ENCODE data around the gene HNF4A. TPM values are rescaled to one million over a fixed set of nuclear protein-coding genes. Genes with fewer than 3 reads are reported as not detected.

Gene HNF4A
- total and polyA plus RNA-seq, 2 donors (not counting 3 experiments of a cell fraction or from before 2014, with no cell fraction given) = not detected

- Histone ChIP-seq H3K9ac (replicated peaks; ENCODE audit: extremely low read depth, insufficient read depth, low read length) (no peak overlapping the region), H4K20me1 (replicated peaks; ENCODE audit: control insufficient read depth, extremely low read depth, insufficient read depth, low read length) (no peaks in the 10 kb centered on the region), H3K27me3 (ENCODE audit: control insufficient read depth in 2 of 2, insufficient read depth in 2 of 2, low read length in 2 of 2) (peaks cover 1 to 2% of the 10 kb centered on the region in 2 experiments), H3K4me3 (replicated peaks in 1 of 3; ENCODE audit: insufficient read depth in 1 of 3, low read depth in 1 of 3, low read length in 3 of 3) (no peak overlapping the region), H3K9me3 (replicated peaks; ENCODE audit: control insufficient read depth, insufficient read depth, low read length) (no peaks in the 10 kb centered on the region), H3K79me2 (ENCODE audit: control insufficient read depth, insufficient read depth, low read length) (no peaks in the 10 kb centered on the region), H3K27ac (ENCODE audit: insufficient read depth, low read depth, low read length) (no peak overlapping the region), H3K4me2 (ENCODE audit: insufficient read depth, low read length) (no peak overlapping the region), H3K9me1 (replicated peaks; ENCODE audit: control insufficient read depth, extremely low read depth, insufficient read depth, low read length) (no peaks in the 10 kb centered on the region), H3K4me1 (ENCODE audit: control insufficient read depth, extremely low read depth, insufficient read depth, low read length) (no peaks in the 10 kb centered on the region), H3K36me3 (ENCODE audit: control insufficient read depth in 2 of 2, extremely low read depth in 1 of 2, insufficient read depth in 2 of 2, low read length in 2 of 2) (no peaks in the 10 kb centered on the region), H2AFZ (ENCODE audit: low read depth, low read length) (no peak overlapping the region)
- DNase-seq (ENCODE audit: low read depth, low spot score) (no peak), FAIRE-seq (no peak)
- no TSS peak for BruUV-seq (replicated peaks)
- CTCF ChIA-PET = interaction anchor here (0.5 to 1.8 kb wide), 3 partner anchors 9 to 178 kb away, joined by 3 to 4 read pairs (median 4); no protein-coding TSS in a partner anchor
- no peak for TF ChIP-seq CTCF (IDR thresholded peaks at IDR 0.05; ENCODE audit: extremely low read depth in 1 of 2, insufficient read depth in 1 of 2, low read depth in 1 of 2, low read length in 2 of 2)
- TF ChIP-seq EZH2 (IDR thresholded peaks at IDR 0.05; ENCODE audit: borderline replicate concordance, low read depth, low read length, severe bottlenecking) = no peak
- TF ChIP-seq MYC (IDR thresholded peaks at IDR 0.05; ENCODE audit: low read depth, low read length) = no peak
- no peak for TF ChIP-seq JUN (IDR thresholded peaks at IDR 0.05; ENCODE audit: borderline replicate concordance, insufficient read depth, insufficient read length, low read depth)
- no peak for TF ChIP-seq MAX (IDR thresholded peaks at IDR 0.05; ENCODE audit: insufficient read depth, insufficient read length)
- no peak for TF ChIP-seq GATA2 (IDR thresholded peaks at IDR 0.05; ENCODE audit: insufficient read depth, insufficient read length, low read depth, low read length)
- TF ChIP-seq POLR2A (IDR thresholded peaks at IDR 0.05; ENCODE audit: low read depth, low read length) = no peak
- no peak for TF ChIP-seq POLR2AphosphoS5 (IDR thresholded peaks at IDR 0.05; ENCODE audit: insufficient read depth, low read depth, low read length)
- dilution Hi-C loops (cut with MboI; ENCODE audit: extremely low pct_ligation_motif_present, low sequenced_read_pairs) (no loop called here), intact Hi-C loops (cut with micrococcal nuclease) (no loop called here)
- POLR2A ChIA-PET = no interaction called here
These were observed 38.9 kb downstream of the HNF4A start for GRCh38 chr20:44394452-44394701.
